ENCODE results near the gene PHLDA2.

- no peak for TF ChIP-seq POLR2A (IDR thresholded peaks at IDR 0.05; ENCODE audit: low read depth, low read length)
- no peak for TF ChIP-seq POLR2AphosphoS5 (IDR thresholded peaks at IDR 0.05; ENCODE audit: low read depth, low read length)
- no peak for TF ChIP-seq TAF1 (IDR thresholded peaks at IDR 0.05; ENCODE audit: low read depth, low read length)
- TF ChIP-seq SPI1 (IDR thresholded peaks at IDR 0.05; ENCODE audit: low read depth, low read length) = no peak
- TF ChIP-seq POU2F2 (IDR thresholded peaks at IDR 0.05; ENCODE audit: low read depth, low read length) = no peak
- TF ChIP-seq PAX5 (IDR thresholded peaks at IDR 0.05; ENCODE audit: insufficient read depth, low read length, severe bottlenecking) = no peak
These were observed 30.7 kb downstream of the PHLDA2 start for GRCh38 chr11:2898366-2899079.

Measured in GM12891 (cell line).